KMS-11 (cell line): ENCODE measurements around the gene EFCAB6.

Experiments
- H2AFZ ChIP-seq: fragments of 200-600 bp; sonication (generic); 2 replicates; pipeline ENCODE4 v1.6.1; 2016; ENCODE audit warnings: antibody characterized with exemption, mixed run types, low read depth
- H3K27ac ChIP-seq: fragments of 200-600 bp; sonication (generic); 2 replicates; pipeline ENCODE4 v1.6.1; 2016; ENCODE audit warnings: mild to moderate bottlenecking, mixed run types
- H3K27me3 ChIP-seq: fragments of 200-600 bp; sonication (generic); 2 replicates; pipeline ENCODE4 v1.6.1; 2017; ENCODE audit warnings: mild to moderate bottlenecking, low read depth, mixed run types, moderate library complexity; ENCODE audit not compliant: insufficient read depth
- H3K36me3 ChIP-seq: fragments of 200-600 bp; sonication (generic); 2 replicates; pipeline ENCODE4 v1.6.1; 2017; ENCODE audit warnings: mild to moderate bottlenecking, mixed run types; ENCODE audit not compliant: insufficient read depth
- H3K4me1 ChIP-seq: fragments of 200-600 bp; sonication (generic); 2 replicates; pipeline ENCODE4 v1.6.1; 2016; ENCODE audit warnings: mild to moderate bottlenecking, low read depth, mixed run types; ENCODE audit not compliant: poor library complexity, severe bottlenecking
- H3K4me2 ChIP-seq: fragments of 200-600 bp; sonication (generic); 2 replicates; pipeline ENCODE4 v1.7.0; 2016; ENCODE audit warnings: mild to moderate bottlenecking, mixed run types
- H3K4me3 ChIP-seq: fragments of 200-600 bp; sonication (generic); IDR thresholded peaks from 2 replicates; pipeline ENCODE4 v1.6.1; 2017; ENCODE audit warnings: low read depth, low read length, mixed read lengths; ENCODE audit not compliant: insufficient read depth
- H3K79me2 ChIP-seq: fragments of 200-600 bp; sonication (generic); 2 replicates; pipeline ENCODE4 v1.6.1; 2016; ENCODE audit warnings: low read depth, mixed run types; ENCODE audit not compliant: insufficient read depth
- H3K9ac ChIP-seq: fragments of 200-600 bp; sonication (generic); 2 replicates; pipeline ENCODE4 v1.6.1; 2016; ENCODE audit warnings: mild to moderate bottlenecking, mixed run types
- H4K20me1 ChIP-seq: fragments of 200-600 bp; sonication (generic); 2 replicates; pipeline ENCODE4 v1.6.1; 2016; ENCODE audit warnings: mild to moderate bottlenecking, mixed run types; ENCODE audit not compliant: insufficient read depth
- TF ChIP-seq, protein P1 (sequence below): fragments of 200-600 bp; sonication (generic); conservative IDR thresholded peaks from 2 replicates; pipeline ENCODE4 v1.6.1; 2017; ENCODE audit warnings: low read depth, mild to moderate bottlenecking, antibody characterized with exemption, low read length, moderate library complexity, mixed read lengths

Gene EFCAB6

DNA sequence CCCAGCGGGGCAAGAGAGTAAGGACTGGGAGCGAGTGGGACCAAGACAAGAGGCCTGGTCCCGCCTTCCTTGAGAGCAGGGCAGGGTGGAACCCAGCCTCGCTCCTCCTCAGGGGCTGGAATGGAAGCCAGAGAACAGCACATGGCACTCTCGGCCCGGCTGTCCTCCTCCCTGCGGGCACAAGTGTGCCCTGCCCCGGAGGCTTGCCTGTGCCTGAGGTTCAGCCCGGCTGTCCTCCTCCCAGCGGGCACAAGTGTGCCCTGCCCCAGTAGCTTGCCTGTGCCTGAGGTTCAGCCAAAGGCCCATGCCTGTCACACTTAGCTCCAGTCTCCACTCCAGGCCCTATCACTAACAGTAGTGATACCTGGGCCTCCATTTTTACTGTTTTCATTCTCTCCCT, 26.1 kb upstream of the EFCAB6 start:
- TF ChIP-seq, protein P1, sequence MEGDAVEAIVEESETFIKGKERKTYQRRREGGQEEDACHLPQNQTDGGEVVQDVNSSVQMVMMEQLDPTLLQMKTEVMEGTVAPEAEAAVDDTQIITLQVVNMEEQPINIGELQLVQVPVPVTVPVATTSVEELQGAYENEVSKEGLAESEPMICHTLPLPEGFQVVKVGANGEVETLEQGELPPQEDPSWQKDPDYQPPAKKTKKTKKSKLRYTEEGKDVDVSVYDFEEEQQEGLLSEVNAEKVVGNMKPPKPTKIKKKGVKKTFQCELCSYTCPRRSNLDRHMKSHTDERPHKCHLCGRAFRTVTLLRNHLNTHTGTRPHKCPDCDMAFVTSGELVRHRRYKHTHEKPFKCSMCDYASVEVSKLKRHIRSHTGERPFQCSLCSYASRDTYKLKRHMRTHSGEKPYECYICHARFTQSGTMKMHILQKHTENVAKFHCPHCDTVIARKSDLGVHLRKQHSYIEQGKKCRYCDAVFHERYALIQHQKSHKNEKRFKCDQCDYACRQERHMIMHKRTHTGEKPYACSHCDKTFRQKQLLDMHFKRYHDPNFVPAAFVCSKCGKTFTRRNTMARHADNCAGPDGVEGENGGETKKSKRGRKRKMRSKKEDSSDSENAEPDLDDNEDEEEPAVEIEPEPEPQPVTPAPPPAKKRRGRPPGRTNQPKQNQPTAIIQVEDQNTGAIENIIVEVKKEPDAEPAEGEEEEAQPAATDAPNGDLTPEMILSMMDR, result no peak
- Histone ChIP-seq H4K20me1 (no peaks in the 10 kb centered on the region), H3K4me3 (no peak overlapping the region), H3K9ac (no peak overlapping the region), H2AFZ (no peak overlapping the region), H3K4me1 (no peaks in the 10 kb centered on the region), H3K27me3 (peaks cover 36% of the 10 kb centered on the region; the same call in 1 of the 2 replicates), H3K27ac (no peak overlapping the region), H3K36me3 (no peaks in the 10 kb centered on the region), H3K4me2 (no peak overlapping the region), H3K79me2 (no peaks in the 10 kb centered on the region)

DNA sequence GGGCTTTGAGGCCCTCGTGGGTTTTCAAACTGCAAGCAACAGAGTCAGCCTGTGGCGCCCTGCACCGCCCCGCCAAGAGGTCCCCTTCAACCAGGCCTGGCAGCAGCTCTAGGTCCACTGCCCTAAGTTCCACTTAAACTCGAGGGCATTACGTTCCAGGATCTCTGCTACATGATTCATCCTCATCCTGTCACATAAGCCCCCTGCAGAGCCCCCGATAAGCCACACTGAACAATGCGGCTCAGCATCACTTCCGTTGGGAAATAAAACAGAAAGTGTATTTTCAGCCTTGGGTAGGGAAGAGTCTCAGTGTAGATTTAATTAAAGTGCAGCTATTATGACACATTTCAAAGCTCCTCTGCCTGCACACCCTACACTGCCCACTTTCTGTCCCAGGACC, 25.6 kb upstream of the EFCAB6 start:
- Histone ChIP-seq H3K27me3 (peaks cover 31% of the 10 kb centered on the region; the same call in 1 of the 2 replicates), H3K9ac (no peak overlapping the region), H3K4me2 (no peak overlapping the region), H3K79me2 (no peaks in the 10 kb centered on the region), H3K36me3 (no peaks in the 10 kb centered on the region), H3K27ac (no peak overlapping the region), H2AFZ (no peak overlapping the region), H3K4me1 (no peaks in the 10 kb centered on the region), H3K4me3 (no peak overlapping the region), H4K20me1 (no peaks in the 10 kb centered on the region)
- TF ChIP-seq, protein P1, result no peak

DNA sequence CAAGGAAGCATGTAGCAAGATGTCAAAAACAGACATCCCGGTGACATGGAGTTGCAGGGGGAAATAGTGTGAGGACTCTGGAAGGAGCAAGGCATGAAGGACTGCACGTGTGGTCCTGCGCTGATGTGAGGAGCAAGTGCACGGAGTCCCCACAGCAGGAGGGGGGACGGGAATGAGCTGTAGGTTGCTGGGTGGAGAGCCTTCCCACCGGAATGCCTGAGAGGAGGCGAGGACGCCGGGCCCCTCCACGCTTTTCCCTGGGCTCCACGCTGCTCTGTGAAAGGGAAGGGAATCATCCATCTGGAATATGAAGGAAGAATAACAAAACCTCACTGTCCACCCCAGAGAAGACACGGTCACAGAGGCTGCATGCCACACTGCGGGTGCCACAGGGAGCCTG, 23.6 kb upstream of the EFCAB6 start:
- Histone ChIP-seq H2AFZ (no peak overlapping the region), H3K27me3 (peaks cover 21% of the 10 kb centered on the region), H3K4me1 (no peaks in the 10 kb centered on the region), H3K4me3 (no peak overlapping the region), H3K4me2 (no peak overlapping the region), H3K36me3 (no peaks in the 10 kb centered on the region), H3K9ac (no peak overlapping the region), H3K79me2 (no peaks in the 10 kb centered on the region), H3K27ac (no peak overlapping the region), H4K20me1 (no peaks in the 10 kb centered on the region)
- TF ChIP-seq, protein P1, result no peak

DNA sequence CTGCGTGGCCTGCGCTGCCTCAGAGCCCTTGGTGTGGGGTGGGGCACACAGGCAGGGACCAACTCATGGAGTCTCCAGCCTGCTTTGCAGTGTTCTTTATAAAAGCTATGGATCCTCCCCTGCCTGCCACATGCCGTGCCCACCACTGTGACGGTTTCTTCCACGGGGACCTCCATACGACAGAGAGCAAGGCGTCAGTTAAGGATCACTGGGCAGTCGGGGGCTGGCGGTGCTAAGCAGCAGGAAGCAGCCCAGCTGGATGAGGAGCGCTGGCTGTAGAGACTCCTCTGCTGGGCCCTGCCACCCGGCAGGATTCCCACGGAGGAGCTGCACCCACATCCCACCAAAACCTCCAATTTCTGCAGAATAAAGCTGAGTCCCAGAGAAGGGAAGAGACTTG, 23.1 kb upstream of the EFCAB6 start:
- TF ChIP-seq, protein P1, result no peak
- Histone ChIP-seq H3K36me3 (no peaks in the 10 kb centered on the region), H3K4me3 (no peak overlapping the region), H3K9ac (no peak overlapping the region), H3K27me3 (peaks cover 23% of the 10 kb centered on the region), H4K20me1 (no peaks in the 10 kb centered on the region), H3K4me1 (no peaks in the 10 kb centered on the region), H2AFZ (no peak overlapping the region), H3K27ac (no peak overlapping the region), H3K79me2 (no peaks in the 10 kb centered on the region), H3K4me2 (no peak overlapping the region)
